SK-N-SH (cell line): ENCODE results near the gene GOLGA6A.
"Not testable (repeated sequence)": the region's sequence is repeated elsewhere in the genome, so short reads cannot be mapped to it uniquely, and the experiment has no call there.

Experiments used
- EZH2phosphoT487 ChIP-seq: fragments of 200-600 bp; sonication (generic); IDR thresholded peaks from 2 replicates; pipeline ENCODE4 v1.6.1; 2017; ENCODE audit warnings: low read depth, mixed run types, mild to moderate bottlenecking, antibody characterized with exemption, moderate library complexity, borderline replicate concordance
- FOXM1 ChIP-seq: IDR thresholded peaks from 2 replicates; pipeline ENCODE4 v1.4.0; 2012; ENCODE audit warnings: low read depth, mild to moderate bottlenecking
- NRF1 ChIP-seq: IDR thresholded peaks from 2 replicates; pipeline ENCODE4 v1.6.1; 2012; ENCODE audit warnings: low read depth, mild to moderate bottlenecking, low read length
- RAD21 ChIP-seq: IDR thresholded peaks from 2 replicates; pipeline ENCODE4 v1.6.1; 2012; ENCODE audit warnings: mild to moderate bottlenecking, low read length
- RFX5 ChIP-seq: IDR thresholded peaks from 2 replicates; pipeline ENCODE4 v1.6.1; 2012; ENCODE audit warnings: mild to moderate bottlenecking, improper control_type of control experiment, low read length
- SIN3A ChIP-seq: IDR thresholded peaks from 2 replicates; pipeline ENCODE4 v1.6.1; 2012; ENCODE audit warnings: low read depth, mild to moderate bottlenecking, low read length, moderate library complexity, borderline replicate concordance
- TF ChIP-seq, protein P1 (sequence below): fragments of 200-600 bp; sonication (generic); IDR thresholded peaks from 2 replicates; pipeline ENCODE4 v1.6.1; 2017; ENCODE audit warnings: antibody characterized with exemption, mild to moderate bottlenecking, moderate library complexity
- TF ChIP-seq, protein P2 (sequence below): IDR thresholded peaks from 2 replicates; pipeline ENCODE4 v1.6.1; 2012; ENCODE audit warnings: mild to moderate bottlenecking, low read depth, low read length, moderate library complexity

DNA sequence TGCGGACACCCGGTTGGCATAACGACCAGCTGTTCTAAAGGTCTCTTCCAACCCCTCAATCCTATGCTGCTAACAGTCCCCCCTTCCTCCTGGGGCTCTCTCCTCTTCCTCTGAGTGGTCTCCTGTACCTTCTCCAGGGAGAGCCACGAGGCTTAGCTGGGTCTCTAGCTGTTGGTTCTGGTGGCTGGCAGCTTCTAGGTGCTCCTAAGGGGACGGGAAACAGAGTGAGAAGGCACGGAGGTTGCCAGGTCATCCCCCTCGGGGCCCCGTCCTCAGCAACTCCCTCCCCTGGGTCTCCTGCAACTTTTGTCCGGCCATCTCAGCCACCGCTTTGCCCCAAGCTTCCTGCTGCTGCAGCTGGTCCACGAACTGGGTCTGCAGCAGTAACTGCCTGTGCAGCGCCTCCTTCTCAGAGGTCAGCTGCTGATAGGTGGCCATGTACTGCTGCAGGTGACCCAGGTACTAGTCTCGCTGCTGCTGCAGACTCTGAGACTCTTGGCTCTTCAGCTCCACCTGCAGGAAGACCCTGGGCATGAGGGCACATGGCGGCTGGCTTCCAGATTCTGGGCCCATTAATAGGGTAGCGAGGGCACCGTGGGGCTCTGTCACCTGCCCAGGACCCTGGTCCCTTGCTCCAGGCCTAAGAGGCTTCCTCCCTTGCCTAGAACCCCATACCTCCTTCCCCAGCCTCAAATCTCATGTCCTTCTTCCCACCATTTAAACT, 9.6 kb downstream of the GOLGA6A start:
- TF ChIP-seq, protein P1, sequence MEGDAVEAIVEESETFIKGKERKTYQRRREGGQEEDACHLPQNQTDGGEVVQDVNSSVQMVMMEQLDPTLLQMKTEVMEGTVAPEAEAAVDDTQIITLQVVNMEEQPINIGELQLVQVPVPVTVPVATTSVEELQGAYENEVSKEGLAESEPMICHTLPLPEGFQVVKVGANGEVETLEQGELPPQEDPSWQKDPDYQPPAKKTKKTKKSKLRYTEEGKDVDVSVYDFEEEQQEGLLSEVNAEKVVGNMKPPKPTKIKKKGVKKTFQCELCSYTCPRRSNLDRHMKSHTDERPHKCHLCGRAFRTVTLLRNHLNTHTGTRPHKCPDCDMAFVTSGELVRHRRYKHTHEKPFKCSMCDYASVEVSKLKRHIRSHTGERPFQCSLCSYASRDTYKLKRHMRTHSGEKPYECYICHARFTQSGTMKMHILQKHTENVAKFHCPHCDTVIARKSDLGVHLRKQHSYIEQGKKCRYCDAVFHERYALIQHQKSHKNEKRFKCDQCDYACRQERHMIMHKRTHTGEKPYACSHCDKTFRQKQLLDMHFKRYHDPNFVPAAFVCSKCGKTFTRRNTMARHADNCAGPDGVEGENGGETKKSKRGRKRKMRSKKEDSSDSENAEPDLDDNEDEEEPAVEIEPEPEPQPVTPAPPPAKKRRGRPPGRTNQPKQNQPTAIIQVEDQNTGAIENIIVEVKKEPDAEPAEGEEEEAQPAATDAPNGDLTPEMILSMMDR, result not testable (repeated sequence)
- TF ChIP-seq SIN3A, EZH2phosphoT487, RAD21, RFX5, FOXM1, NRF1: not testable (repeated sequence)
- TF ChIP-seq, protein P2, sequence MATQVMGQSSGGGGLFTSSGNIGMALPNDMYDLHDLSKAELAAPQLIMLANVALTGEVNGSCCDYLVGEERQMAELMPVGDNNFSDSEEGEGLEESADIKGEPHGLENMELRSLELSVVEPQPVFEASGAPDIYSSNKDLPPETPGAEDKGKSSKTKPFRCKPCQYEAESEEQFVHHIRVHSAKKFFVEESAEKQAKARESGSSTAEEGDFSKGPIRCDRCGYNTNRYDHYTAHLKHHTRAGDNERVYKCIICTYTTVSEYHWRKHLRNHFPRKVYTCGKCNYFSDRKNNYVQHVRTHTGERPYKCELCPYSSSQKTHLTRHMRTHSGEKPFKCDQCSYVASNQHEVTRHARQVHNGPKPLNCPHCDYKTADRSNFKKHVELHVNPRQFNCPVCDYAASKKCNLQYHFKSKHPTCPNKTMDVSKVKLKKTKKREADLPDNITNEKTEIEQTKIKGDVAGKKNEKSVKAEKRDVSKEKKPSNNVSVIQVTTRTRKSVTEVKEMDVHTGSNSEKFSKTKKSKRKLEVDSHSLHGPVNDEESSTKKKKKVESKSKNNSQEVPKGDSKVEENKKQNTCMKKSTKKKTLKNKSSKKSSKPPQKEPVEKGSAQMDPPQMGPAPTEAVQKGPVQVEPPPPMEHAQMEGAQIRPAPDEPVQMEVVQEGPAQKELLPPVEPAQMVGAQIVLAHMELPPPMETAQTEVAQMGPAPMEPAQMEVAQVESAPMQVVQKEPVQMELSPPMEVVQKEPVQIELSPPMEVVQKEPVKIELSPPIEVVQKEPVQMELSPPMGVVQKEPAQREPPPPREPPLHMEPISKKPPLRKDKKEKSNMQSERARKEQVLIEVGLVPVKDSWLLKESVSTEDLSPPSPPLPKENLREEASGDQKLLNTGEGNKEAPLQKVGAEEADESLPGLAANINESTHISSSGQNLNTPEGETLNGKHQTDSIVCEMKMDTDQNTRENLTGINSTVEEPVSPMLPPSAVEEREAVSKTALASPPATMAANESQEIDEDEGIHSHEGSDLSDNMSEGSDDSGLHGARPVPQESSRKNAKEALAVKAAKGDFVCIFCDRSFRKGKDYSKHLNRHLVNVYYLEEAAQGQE, result not testable (repeated sequence)
